Heart left ventricle (tissue), 16 donors: ENCODE results near the gene CACNB4. TPM values are rescaled to one million over a fixed set of nuclear protein-coding genes. Genes with fewer than 3 reads are reported as not detected.

Source experiments
- ATAC-seq, 4 donors: fragments of 200-7000 bp; cut with Tn5 transposase; one replicate each; pipeline ENCODE4 v1.9.1; 2020 to 2022; ENCODE audit warnings: moderate library complexity in 4 of 4, mild to moderate bottlenecking in 3 of 4, moderate number of reproducible peaks in 1 of 4
- DNase-seq, 5 donors: peaks; one replicate each; pipeline ENCODE4 v3.0.0-alpha.2; 2020
- H3K27ac ChIP-seq, 12 donors: fragments of 200-600 bp; sonication (generic) in 4 of 12; one replicate each; pipeline versions ENCODE4 v1.5.0 to v1.8.0; 2016 to 2022; ENCODE audit warnings: mild to moderate bottlenecking in 2 of 12
- H3K27me3 ChIP-seq, 9 donors: fragments of 200-600 bp; sonication (generic) in 2 of 9; one replicate each; pipeline versions ENCODE4 v1.5.1 to v1.8.0; 2016 to 2022; ENCODE audit warnings: mild to moderate bottlenecking in 3 of 9
- H3K36me3 ChIP-seq, 9 donors: fragments of 200-600 bp; sonication (generic) in 2 of 9; one replicate each; pipeline versions ENCODE4 v1.5.0 to v1.8.0; 2018 to 2022; ENCODE audit warnings: mild to moderate bottlenecking in 2 of 9
- H3K4me1 ChIP-seq, 12 donors: fragments of 200-600 bp; sonication (generic) in 4 of 12; one replicate each; pipeline versions ENCODE4 v1.5.0 to v1.8.0; 2016 to 2022; ENCODE audit warnings: mild to moderate bottlenecking in 3 of 12
- H3K4me3 ChIP-seq, 12 donors: fragments of 200-600 bp; sonication (generic) in 4 of 12; one replicate each; pipeline versions ENCODE4 v1.5.0 to v1.8.0; 2017 to 2022; ENCODE audit warnings: mild to moderate bottlenecking in 9 of 12, moderate library complexity in 4 of 12
- H3K9me3 ChIP-seq, 12 donors: fragments of 200-600 bp; sonication (generic) in 4 of 12; one replicate each; pipeline versions ENCODE4 v1.5.0 to v1.8.0; 2016 to 2022; ENCODE audit warnings: mild to moderate bottlenecking in 1 of 12
- CTCF ChIP-seq, 12 donors: fragments of 200-600 bp; sonication (generic) in 4 of 12; IDR thresholded peaks; one replicate each; pipeline versions ENCODE4 v1.5.0 to v1.8.0; 2018 to 2022; ENCODE audit warnings: antibody characterized with exemption in 12 of 12, mild to moderate bottlenecking in 5 of 12
- POLR2A ChIP-seq, 2 donors: fragments of 450-650 bp; IDR thresholded peaks; one replicate each; pipeline ENCODE4 v1.6.1; 2017; ENCODE audit warnings: antibody characterized with exemption in 2 of 2, mild to moderate bottlenecking in 2 of 2, moderate library complexity in 2 of 2
- WGBS, 4 donors: extraction: QIAGEN DNeasy Blood & Tissue Kit in 2 of 4; methylation state at CpG; one replicate each; pipeline versions ENCODE4 v1.1.5 to v1.1.7; 2013 to 2018; 5-methylcytosine and 5-hydroxymethylcytosine counted together
- intact Hi-C, 10 donors: fragments of 100-400 bp; cut with DNase I; formaldehyde crosslinking; loops; one replicate each; pipeline versions ENCODE4 v1.11.1 to v1.14.2; 2022
- polyA plus RNA-seq, 2 donors: library from polyadenylated mRNA; stranded (reverse); fragments of 200-250 nt; gene quantifications; one replicate each; pipeline ENCODE4 v1.2.3, GENCODE V29; 2013
- total RNA-seq, 9 donors: library from RNA; depleted of rRNA in 2 of 9; stranded (reverse); fragments of >200 nt in 2 of 9; fragmentation: NEBNext Ultra II Directional in 3 of 9; extraction: Animal tissue kit (Norgen Biotek cat#: 25700) in 3 of 9; gene quantifications; one replicate each; pipeline versions ENCODE4 v1.1.0 to v1.2.4, GENCODE V29; 2016 to 2023
- donor health status: ischemic (EF 13 %, LVEDD 7.1; RV severe dilation, severe dysfunction).
- donor health status: healthy with polysubstance abuse.
- donor health status: DM: no; HTN: yes; CAD: no.
- donor health status: DM: no; HTN: no; CAD: no.
- donor health status: ischemic (EF 25% LVEDD 6.9; RV normal size, moderate dysfunction).
- donor health status: ischemic (EF 25% LVEDD 5.7; RV mildly dilated, moderate dysfunction).
- donor health status: healthy.
- donor health status: DM: yes; HTN: yes; CAD: no.
- donor health status: ischemic (EF 35%, LVEDD 5.7; RV mildly dilated, moderate dysfunction).
- donor health status: nonischemic (EF 11% LVEDD 7.7; RV severe dilation, severe dysfunction).
- donor health status: DM: yes; HTN: yes; CAD: no.
- donor health status: PGD.
- donor health status: ischemic (EF 29% LVEDD 5.4; RV normal size, mild dysfunction).
- donor health status: nonischemic (EF 23%, LVEDD 6.1; RV moderate dilation, normal function).

Gene CACNB4
- total and polyA plus RNA-seq, 11 donors = 0.03 to 1.5 (median 0.39) TPM

DNA sequence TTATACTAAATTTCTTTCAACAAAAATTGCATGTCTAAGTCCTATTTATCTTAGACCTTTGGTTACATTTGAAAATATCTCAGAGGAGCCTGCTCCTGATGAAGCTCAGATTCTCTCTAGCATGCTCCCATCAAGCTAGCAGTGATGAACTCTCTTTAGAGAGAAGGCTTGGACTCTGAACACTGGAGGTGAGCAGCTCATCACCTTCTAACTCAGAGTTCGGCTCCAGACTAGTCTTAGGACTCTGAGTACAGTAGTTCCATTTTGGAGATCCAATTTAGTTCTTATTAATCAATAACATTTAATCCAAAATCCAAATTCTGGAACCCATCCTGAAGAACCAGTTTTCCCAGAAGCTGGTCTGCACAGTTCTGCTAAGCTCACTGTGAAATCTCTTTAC is 107.8 kb downstream of the CACNB4 start:
- no peak overlapping the region for H3K4me3 ChIP-seq
- no peak overlapping the region for H3K27ac ChIP-seq
- H3K27me3 ChIP-seq = no peaks in the 10 kb centered on the region
- no peaks in the 10 kb centered on the region for H3K4me1 ChIP-seq
- WGBS, 4 donors = 84 to 100% (median 91%) methylated on average over 1 of the region's 1 CpG
- ATAC-seq = no peak
- intact Hi-C loops = no loop called here
- TF ChIP-seq CTCF (IDR thresholded peaks at IDR 0.05) (no peak), POLR2A (IDR thresholded peaks at IDR 0.05) (no peak)
- no peaks in the 10 kb centered on the region for H3K36me3 ChIP-seq
- no peak for DNase-seq
- no peaks in the 10 kb centered on the region for H3K9me3 ChIP-seq

GRCh38 chr2:151989378-151989777 is 109.5 kb downstream of the CACNB4 start:
- Histone ChIP-seq H3K9me3 (no peaks in the 10 kb centered on the region), H3K4me3 (no peak overlapping the region), H3K27ac (no peak overlapping the region), H3K4me1 (no peaks in the 10 kb centered on the region), H3K36me3 (no peaks in the 10 kb centered on the region), H3K27me3 (no peaks in the 10 kb centered on the region)
- no peak for TF ChIP-seq CTCF (IDR thresholded peaks at IDR 0.05)
- no peak for TF ChIP-seq POLR2A (IDR thresholded peaks at IDR 0.05)
- 77 to 85% (median 80%) methylated on average over 3 of the region's 3 CpGs for WGBS, 4 donors
- intact Hi-C loops = no loop called here
- ATAC-seq (no peak), DNase-seq (no peak)

DNA sequence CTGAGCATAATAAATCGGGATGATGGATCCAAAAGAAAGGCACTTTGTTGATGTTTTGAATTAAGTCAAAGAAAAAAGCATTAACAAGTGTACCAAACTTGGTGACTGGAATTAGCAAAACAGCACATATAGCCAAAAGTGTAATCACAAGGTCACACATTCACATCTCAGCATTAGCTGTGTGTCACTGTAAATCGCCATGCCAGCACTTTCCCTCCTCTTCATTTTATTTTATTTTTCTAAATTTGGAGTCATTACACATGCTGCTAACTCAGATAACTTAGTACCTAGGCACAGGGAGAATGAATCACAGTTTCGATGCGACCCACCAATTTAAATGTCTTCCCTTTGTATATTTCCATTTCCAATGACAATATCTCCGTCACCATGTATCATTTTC is 111.4 kb downstream of the CACNB4 start:
- DNase-seq (no peak), ATAC-seq (no peak)
- Histone ChIP-seq H3K4me3 (no peak overlapping the region), H3K9me3 (no peaks in the 10 kb centered on the region), H3K27me3 (no peaks in the 10 kb centered on the region), H3K27ac (no peak overlapping the region), H3K36me3 (no peaks in the 10 kb centered on the region), H3K4me1 (no peaks in the 10 kb centered on the region)
- no peak for TF ChIP-seq POLR2A (IDR thresholded peaks at IDR 0.05)
- no peak for TF ChIP-seq CTCF (IDR thresholded peaks at IDR 0.05)
- 94 to 97% (median 96%) methylated on average over 5 of the region's 5 CpGs for WGBS, 4 donors
- intact Hi-C loops = no loop called here

- ATAC-seq (no peak), DNase-seq (no peak)
- Histone ChIP-seq H3K4me3 (no peak overlapping the region), H3K36me3 (no peaks in the 10 kb centered on the region), H3K27ac (no peak overlapping the region), H3K4me1 (no peaks in the 10 kb centered on the region), H3K9me3 (no peaks in the 10 kb centered on the region), H3K27me3 (no peaks in the 10 kb centered on the region)
- no peak for TF ChIP-seq CTCF (IDR thresholded peaks at IDR 0.05)
- TF ChIP-seq POLR2A (IDR thresholded peaks at IDR 0.05) = no peak
- intact Hi-C loops = no loop called here
- WGBS, 4 donors = 75 to 84% (median 76%) methylated on average over 2 of the region's 2 CpGs
Observed at GRCh38 chr2:151984424-151985083, 114.3 kb downstream of the CACNB4 start.
